ENCODE measurements around the gene ZNF823. TPM values are rescaled to one million over a fixed set of nuclear protein-coding genes. Genes with fewer than 3 reads are reported as not detected.

The ZNF823 gene
- total and polyA plus RNA-seq, 2 of the 13 experiments (the other 11 are each of a cell fraction or from before 2014, with no cell fraction given) = 5.7 to 11.7 TPM

DNA sequence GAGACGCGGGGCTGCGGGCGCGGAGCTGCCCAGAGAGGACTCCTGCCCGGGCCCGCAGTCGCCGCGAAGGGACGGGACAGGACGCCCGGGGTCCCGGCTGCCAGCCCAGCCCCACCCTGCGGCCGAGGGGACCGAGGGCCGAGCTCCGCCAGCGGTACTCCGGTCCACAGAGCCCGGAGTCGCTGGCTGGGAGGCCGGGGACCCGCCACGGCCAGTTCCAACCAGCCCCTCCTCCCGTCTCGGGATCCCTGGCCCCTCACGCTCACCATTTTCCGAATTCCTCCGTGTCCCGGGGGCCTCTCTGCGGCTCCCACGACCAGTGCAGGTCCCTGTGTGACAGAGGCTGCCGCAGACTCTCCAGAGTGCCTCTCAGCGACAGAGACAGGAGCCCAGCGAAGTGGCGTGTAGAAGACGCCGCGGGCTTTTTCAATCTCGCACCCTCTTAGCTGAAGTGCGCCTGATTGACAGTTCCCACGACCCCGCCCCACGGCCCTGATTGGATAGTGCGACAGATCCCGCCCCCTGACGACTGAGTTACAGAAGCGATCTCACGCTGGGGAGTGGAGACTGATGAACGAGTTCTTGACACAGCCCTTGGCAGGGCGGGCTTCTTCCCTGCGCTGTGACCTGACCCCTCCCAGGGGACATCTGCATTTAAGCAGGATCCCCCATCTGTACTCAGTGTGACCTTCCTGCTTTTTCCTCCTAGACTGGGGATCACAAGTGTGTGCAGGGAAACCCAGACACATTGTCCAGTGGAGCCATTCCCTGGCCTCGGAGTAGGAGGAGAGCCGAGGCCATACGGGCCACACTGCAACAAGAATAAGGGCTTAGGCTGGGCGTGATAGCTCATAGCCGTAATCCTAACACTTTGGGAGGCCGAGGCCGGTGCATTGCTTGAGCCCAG, 44.0 kb downstream of the ZNF823 start (continued):
- TF ChIP-seq ZSCAN29 (CRISPR knock-in tag; conservative IDR thresholded peaks at IDR 0.05) (0 out of 2 replicates have a peak, but pooled peaks have one; percentile 44), SMAD3 (CRISPR knock-in tag; IDR thresholded peaks at IDR 0.05) (0 out of 2 replicates have a peak, but pooled peaks have one; percentile 57), SOX6 (IDR thresholded peaks at IDR 0.05) (no peak), SOX6 (CRISPR knock-in tag; IDR thresholded peaks at IDR 0.05) (peak; percentile 7; the same call in 1 of the 2 replicates), ZNF350 (CRISPR knock-in tag; IDR thresholded peaks at IDR 0.05; ENCODE audit: borderline replicate concordance, low read depth) (peak; percentile 67; the same call in 1 of the 2 replicates), TBP (CRISPR knock-in tag; IDR thresholded peaks at IDR 0.05) (no peak), RFX3 (CRISPR knock-in tag; IDR thresholded peaks at IDR 0.05) (no peak), ZNF772 (CRISPR knock-in tag; IDR thresholded peaks at IDR 0.05) (peak; percentile 72; the same call in 1 of the 2 replicates), ARID2 (CRISPR knock-in tag; IDR thresholded peaks at IDR 0.05; ENCODE audit: borderline replicate concordance) (no peak), TCF7L2 (IDR thresholded peaks at IDR 0.05; ENCODE audit: low read depth, low read length) (no peak), ARNTL (CRISPR knock-in tag; IDR thresholded peaks at IDR 0.05) (peak; percentile 22; the same call in 1 of the 2 replicates), CBX2 (IDR thresholded peaks at IDR 0.05; ENCODE audit: low read depth, low read length) (no peak), CBX2 (CRISPR knock-in tag; IDR thresholded peaks at IDR 0.05; ENCODE audit: low read depth) (no peak), MZF1 (CRISPR knock-in tag; IDR thresholded peaks at IDR 0.05; ENCODE audit: borderline replicate concordance) (no peak), ZNF232 (CRISPR knock-in tag; IDR thresholded peaks at IDR 0.05; ENCODE audit: borderline replicate concordance) (peak; percentile 39; the same call in 1 of the 2 replicates), PLRG1 (conservative IDR thresholded peaks at IDR 0.05) (no peak), REXO4 (CRISPR knock-in tag; IDR thresholded peaks at IDR 0.05; ENCODE audit: borderline replicate concordance) (no peak)
- TF ChIP-seq, protein P1, sequence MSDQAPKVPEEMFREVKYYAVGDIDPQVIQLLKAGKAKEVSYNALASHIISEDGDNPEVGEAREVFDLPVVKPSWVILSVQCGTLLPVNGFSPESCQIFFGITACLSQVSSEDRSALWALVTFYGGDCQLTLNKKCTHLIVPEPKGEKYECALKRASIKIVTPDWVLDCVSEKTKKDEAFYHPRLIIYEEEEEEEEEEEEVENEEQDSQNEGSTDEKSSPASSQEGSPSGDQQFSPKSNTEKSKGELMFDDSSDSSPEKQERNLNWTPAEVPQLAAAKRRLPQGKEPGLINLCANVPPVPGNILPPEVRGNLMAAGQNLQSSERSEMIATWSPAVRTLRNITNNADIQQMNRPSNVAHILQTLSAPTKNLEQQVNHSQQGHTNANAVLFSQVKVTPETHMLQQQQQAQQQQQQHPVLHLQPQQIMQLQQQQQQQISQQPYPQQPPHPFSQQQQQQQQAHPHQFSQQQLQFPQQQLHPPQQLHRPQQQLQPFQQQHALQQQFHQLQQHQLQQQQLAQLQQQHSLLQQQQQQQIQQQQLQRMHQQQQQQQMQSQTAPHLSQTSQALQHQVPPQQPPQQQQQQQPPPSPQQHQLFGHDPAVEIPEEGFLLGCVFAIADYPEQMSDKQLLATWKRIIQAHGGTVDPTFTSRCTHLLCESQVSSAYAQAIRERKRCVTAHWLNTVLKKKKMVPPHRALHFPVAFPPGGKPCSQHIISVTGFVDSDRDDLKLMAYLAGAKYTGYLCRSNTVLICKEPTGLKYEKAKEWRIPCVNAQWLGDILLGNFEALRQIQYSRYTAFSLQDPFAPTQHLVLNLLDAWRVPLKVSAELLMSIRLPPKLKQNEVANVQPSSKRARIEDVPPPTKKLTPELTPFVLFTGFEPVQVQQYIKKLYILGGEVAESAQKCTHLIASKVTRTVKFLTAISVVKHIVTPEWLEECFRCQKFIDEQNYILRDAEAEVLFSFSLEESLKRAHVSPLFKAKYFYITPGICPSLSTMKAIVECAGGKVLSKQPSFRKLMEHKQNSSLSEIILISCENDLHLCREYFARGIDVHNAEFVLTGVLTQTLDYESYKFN (CRISPR knock-in tag; conservative IDR thresholded peaks at IDR 0.05) = peak; percentile 12; the same call in 1 of the 2 replicates
- TF ChIP-seq, protein P2, sequence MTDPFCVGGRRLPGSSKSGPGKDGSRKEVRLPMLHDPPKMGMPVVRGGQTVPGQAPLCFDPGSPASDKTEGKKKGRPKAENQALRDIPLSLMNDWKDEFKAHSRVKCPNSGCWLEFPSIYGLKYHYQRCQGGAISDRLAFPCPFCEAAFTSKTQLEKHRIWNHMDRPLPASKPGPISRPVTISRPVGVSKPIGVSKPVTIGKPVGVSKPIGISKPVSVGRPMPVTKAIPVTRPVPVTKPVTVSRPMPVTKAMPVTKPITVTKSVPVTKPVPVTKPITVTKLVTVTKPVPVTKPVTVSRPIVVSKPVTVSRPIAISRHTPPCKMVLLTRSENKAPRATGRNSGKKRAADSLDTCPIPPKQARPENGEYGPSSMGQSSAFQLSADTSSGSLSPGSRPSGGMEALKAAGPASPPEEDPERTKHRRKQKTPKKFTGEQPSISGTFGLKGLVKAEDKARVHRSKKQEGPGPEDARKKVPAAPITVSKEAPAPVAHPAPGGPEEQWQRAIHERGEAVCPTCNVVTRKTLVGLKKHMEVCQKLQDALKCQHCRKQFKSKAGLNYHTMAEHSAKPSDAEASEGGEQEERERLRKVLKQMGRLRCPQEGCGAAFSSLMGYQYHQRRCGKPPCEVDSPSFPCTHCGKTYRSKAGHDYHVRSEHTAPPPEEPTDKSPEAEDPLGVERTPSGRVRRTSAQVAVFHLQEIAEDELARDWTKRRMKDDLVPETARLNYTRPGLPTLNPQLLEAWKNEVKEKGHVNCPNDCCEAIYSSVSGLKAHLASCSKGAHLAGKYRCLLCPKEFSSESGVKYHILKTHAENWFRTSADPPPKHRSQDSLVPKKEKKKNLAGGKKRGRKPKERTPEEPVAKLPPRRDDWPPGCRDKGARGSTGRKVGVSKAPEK (CRISPR knock-in tag; IDR thresholded peaks at IDR 0.05; ENCODE audit: borderline replicate concordance) = no peak
- TF ChIP-seq, protein P3, sequence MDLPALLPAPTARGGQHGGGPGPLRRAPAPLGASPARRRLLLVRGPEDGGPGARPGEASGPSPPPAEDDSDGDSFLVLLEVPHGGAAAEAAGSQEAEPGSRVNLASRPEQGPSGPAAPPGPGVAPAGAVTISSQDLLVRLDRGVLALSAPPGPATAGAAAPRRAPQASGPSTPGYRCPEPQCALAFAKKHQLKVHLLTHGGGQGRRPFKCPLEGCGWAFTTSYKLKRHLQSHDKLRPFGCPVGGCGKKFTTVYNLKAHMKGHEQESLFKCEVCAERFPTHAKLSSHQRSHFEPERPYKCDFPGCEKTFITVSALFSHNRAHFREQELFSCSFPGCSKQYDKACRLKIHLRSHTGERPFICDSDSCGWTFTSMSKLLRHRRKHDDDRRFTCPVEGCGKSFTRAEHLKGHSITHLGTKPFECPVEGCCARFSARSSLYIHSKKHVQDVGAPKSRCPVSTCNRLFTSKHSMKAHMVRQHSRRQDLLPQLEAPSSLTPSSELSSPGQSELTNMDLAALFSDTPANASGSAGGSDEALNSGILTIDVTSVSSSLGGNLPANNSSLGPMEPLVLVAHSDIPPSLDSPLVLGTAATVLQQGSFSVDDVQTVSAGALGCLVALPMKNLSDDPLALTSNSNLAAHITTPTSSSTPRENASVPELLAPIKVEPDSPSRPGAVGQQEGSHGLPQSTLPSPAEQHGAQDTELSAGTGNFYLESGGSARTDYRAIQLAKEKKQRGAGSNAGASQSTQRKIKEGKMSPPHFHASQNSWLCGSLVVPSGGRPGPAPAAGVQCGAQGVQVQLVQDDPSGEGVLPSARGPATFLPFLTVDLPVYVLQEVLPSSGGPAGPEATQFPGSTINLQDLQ (CRISPR knock-in tag; IDR thresholded peaks at IDR 0.05) = no peak
